GM12878 (cell line): ENCODE data around the gene WHAMM. TPM values are rescaled to one million over a fixed set of nuclear protein-coding genes. Genes with fewer than 3 reads are reported as not detected.

ENCODE experiments used
- ATAC-seq: fragments of 200-7000 bp; cut with Tn5 transposase; 3 replicates; pipeline ENCODE4 v1.9.1; 2020; ENCODE audit warnings: mild to moderate bottlenecking, moderate library complexity
- BruUV-seq: library from RNA; stranded (reverse); fragments of 400-500 nt; replicated peaks from 2 replicates; lab custom pipeline; 2021; lab: Mats Ljungman, UMichigan
- CTCF ChIA-PET: fragments of 300-600 bp; sonication (Branson Sonifier 250); formaldehyde crosslinking; extraction: SDS; loops from one replicate; lab custom pipeline; 2021; ENCODE audit warnings: inconsistent platforms; lab: Yijun Ruan, JAX
- POLR2A ChIA-PET: fragments of 350-600 bp; formaldehyde crosslinking; extraction: SDS; loops from one replicate; lab custom pipeline; 2021; ENCODE audit warnings: inconsistent platforms; lab: Charles Lee
- RAD21 ChIA-PET: fragments of 300-600 bp; sonication (Branson Sonifier 250); formaldehyde crosslinking; loops from one replicate; lab custom pipeline; 2023; ENCODE audit warnings: antibody characterized with exemption; ENCODE audit not compliant: unreplicated experiment; lab: Charles Lee
- SMC1A ChIA-PET: fragments of 300-600 bp; sonication (Branson Sonifier 250); formaldehyde crosslinking; loops from one replicate; lab custom pipeline; 2023; ENCODE audit not compliant: unreplicated experiment, uncharacterized antibody; lab: Charles Lee
- DNase-seq: peaks from one replicate; pipeline ENCODE4 v3.0.0-alpha.2; 2011; ENCODE audit warnings: low read depth, low spot score
- FAIRE-seq: peaks from 3 replicates; lab custom pipeline; 2011; peaks lifted over from hg19 to GRCh38; lab: Jason Lieb, UNC
- H2AFZ ChIP-seq: 2 replicates; pipeline ENCODE4 v1.6.0; 2011; ENCODE audit warnings: low read depth, low read length, control low read depth; ENCODE audit not compliant: control insufficient read depth
- H3K27ac ChIP-seq: 2 replicates; pipeline ENCODE4 v1.5.1; 2011; ENCODE audit warnings: control low read depth; ENCODE audit not compliant: control insufficient read depth, insufficient read depth
- H3K27me3 ChIP-seq, 2 experiments: replicated peaks in 1 of 2; 2 replicates each; pipeline versions ENCODE4 v1.6.0 to v1.6.1; 2011; ENCODE audit warnings: low read length in 1 of 2; ENCODE audit not compliant: control insufficient read depth in 2 of 2, insufficient read depth in 2 of 2
- H3K36me3 ChIP-seq, 2 experiments: 2 replicates each; pipeline ENCODE4 v1.5.1; 2011; ENCODE audit warnings: low read length in 1 of 2; ENCODE audit not compliant: control insufficient read depth in 2 of 2, insufficient read depth in 2 of 2
- H3K4me1 ChIP-seq: 2 replicates; pipeline ENCODE4 v1.6.1; 2011; ENCODE audit warnings: mild to moderate bottlenecking, low read length, moderate library complexity, mixed read lengths; ENCODE audit not compliant: control insufficient read depth, insufficient read depth
- H3K4me2 ChIP-seq: 2 replicates; pipeline ENCODE4 v1.6.0; 2011; ENCODE audit warnings: control low read depth; ENCODE audit not compliant: control insufficient read depth, insufficient read depth
- H3K4me3 ChIP-seq: fragments of 200-600 bp; sonication (generic); 2 replicates; pipeline ENCODE4 v1.5.1; 2016
- H3K79me2 ChIP-seq: 2 replicates; pipeline ENCODE4 v1.6.0; 2011; ENCODE audit warnings: low read length; ENCODE audit not compliant: control insufficient read depth, insufficient read depth
- H3K9ac ChIP-seq: 2 replicates; pipeline ENCODE4 v1.8.0; 2011; ENCODE audit warnings: low read length, control low read depth, mixed read lengths; ENCODE audit not compliant: control insufficient read depth, insufficient read depth
- H3K9me3 ChIP-seq: replicated peaks from 3 replicates; pipeline ENCODE4 v1.5.1; 2011; ENCODE audit warnings: mild to moderate bottlenecking, low read length; ENCODE audit not compliant: control insufficient read depth, insufficient read depth
- H4K20me1 ChIP-seq: 2 replicates; pipeline ENCODE4 v1.6.0; 2011; ENCODE audit not compliant: control insufficient read depth, insufficient read depth
- CBX3 ChIP-seq: fragments of 200-600 bp; sonication (generic); IDR thresholded peaks from 2 replicates; pipeline ENCODE4 v1.6.1; 2016; ENCODE audit warnings: low read depth, borderline replicate concordance
- CREM ChIP-seq: IDR thresholded peaks from 2 replicates; pipeline ENCODE4 v1.6.1; 2014; ENCODE audit warnings: antibody characterized with exemption, low read depth
- DPF2 ChIP-seq: fragments of 450-650 bp; IDR thresholded peaks from 2 replicates; pipeline ENCODE4 v1.6.1; 2017; ENCODE audit warnings: mild to moderate bottlenecking
- IRF3 ChIP-seq: fragments of 450-650 bp; IDR thresholded peaks from 2 replicates; pipeline ENCODE4 v1.6.1; 2014; ENCODE audit warnings: mild to moderate bottlenecking
- JUNB ChIP-seq: IDR thresholded peaks from 2 replicates; pipeline ENCODE4 v1.6.1; 2016; ENCODE audit warnings: antibody characterized with exemption, mild to moderate bottlenecking
- NRF1 ChIP-seq: conservative IDR thresholded peaks from 2 replicates; pipeline ENCODE4 v1.6.1; 2011; ENCODE audit warnings: mild to moderate bottlenecking, low read depth, low read length, improper control_type of control experiment
- PAX8 ChIP-seq: fragments of 450-650 bp; IDR thresholded peaks from 2 replicates; pipeline ENCODE4 v1.6.1; 2017; ENCODE audit warnings: mild to moderate bottlenecking, moderate library complexity
- POLR2AphosphoS2 ChIP-seq: IDR thresholded peaks from 2 replicates; pipeline ENCODE4 v1.6.1; 2011; ENCODE audit warnings: low read depth, mild to moderate bottlenecking, low read length, improper control_type of control experiment, moderate library complexity
- POU2F2 ChIP-seq: IDR thresholded peaks from 3 replicates; pipeline ENCODE4 v1.6.1; 2011; ENCODE audit warnings: low read depth, mild to moderate bottlenecking, low read length, borderline replicate concordance
- SMARCA5 ChIP-seq: fragments of 450-650 bp; IDR thresholded peaks from 2 replicates; pipeline ENCODE4 v1.6.1; 2017; ENCODE audit warnings: mild to moderate bottlenecking
- TCF12 ChIP-seq: IDR thresholded peaks from 2 replicates; pipeline ENCODE4 v1.6.1; 2011; ENCODE audit warnings: low read depth, mild to moderate bottlenecking, low read length
- ZBTB11 ChIP-seq: fragments of 450-650 bp; formaldehyde crosslinking; IDR thresholded peaks from 2 replicates; pipeline ENCODE4 v1.5.0; 2022; ENCODE audit warnings: mild to moderate bottlenecking, missing genetic modification characterization
- WGBS: methylation state at CpG from one replicate; pipeline ENCODE4 v1.1.6; 2016; ENCODE audit warnings: low lambda C conversion rate; ENCODE audit not compliant: insufficient replicate concordance, insufficient coverage; ENCODE audit errors: missing lambda C conversion rate; 5-methylcytosine and 5-hydroxymethylcytosine counted together
- in situ Hi-C: fragments of 300-500 bp; cut with MboI; formaldehyde crosslinking; loops from 9 replicates; pipeline ENCODE4 v1.14.3; 2018; ENCODE audit warnings: mixed read lengths
- intact Hi-C: fragments of 100-400 bp; cut with micrococcal nuclease; formaldehyde crosslinking; loops from one replicate; pipeline ENCODE4 v1.14.2; 2022; ENCODE audit not compliant: unreplicated experiment
- polyA plus RNA-seq, 11 experiments: library from polyadenylated mRNA; depleted of rRNA in 4 of 11; unstranded in 6 of 11; stranded (reverse) in 5 of 11; fragments of >200 nt; fragmentation: Nextera tagmentation in 4 of 11; fragmentation: Illumina TruSeq in 1 of 11; extraction: Ambion mirVana in 4 of 11; extraction: Trizol in 1 of 11; gene quantifications; 1 replicate in 1 of 11; 2 replicates in 10 of 11; pipeline versions ENCODE4 v1.2.1 to v1.2.3, GENCODE V29; 2011 to 2016; ENCODE audit warnings: inconsistent platforms in 2 of 11, missing spikeins in 2 of 11, low read depth in 1 of 11
- total RNA-seq, 4 experiments: library from RNA; depleted of rRNA in 3 of 4; stranded (reverse); fragments of >200 nt in 3 of 4; fragmentation: Illumina TruSeq in 1 of 4; extraction: Trizol in 1 of 4; gene quantifications; 2 replicates each; pipeline versions ENCODE4 v1.2.1 to v1.2.3, GENCODE V29; 2013 to 2021
- TF ChIP-seq, protein P1 (sequence below): IDR thresholded peaks from 2 replicates; pipeline ENCODE4 v1.6.1; 2011; ENCODE audit warnings: low read depth, mild to moderate bottlenecking, low read length, moderate library complexity, borderline replicate concordance; ENCODE audit errors: extremely low read depth

WHAMM gene
- total and polyA plus RNA-seq, 10 of the 15 experiments (the other 5 are each of a cell fraction or from before 2014, with no cell fraction given), result 0.87 to 6.7 (median 2.5) TPM

GRCh38 chr15:82871832-82872484 lies 62.5 kb downstream of the WHAMM start:
- Histone ChIP-seq H2AFZ (no peak overlapping the region), H3K4me3 (no peak overlapping the region), H3K36me3 (no peaks in the 10 kb centered on the region), H3K9ac (no peak overlapping the region), H4K20me1 (no peaks in the 10 kb centered on the region), H3K27me3 (peaks cover 0 to 3% of the 10 kb centered on the region in 2 experiments; a peak in 1 of 4 replicates)
- ChIA-PET CTCF (no interaction called here), SMC1A (no interaction called here)
- no peak for FAIRE-seq
- no peak for ATAC-seq
- DNase-seq, result no peak
- no TSS peak for BruUV-seq
- TF ChIP-seq CREM (no peak), TCF12 (no peak), POU2F2 (no peak), PAX8 (no peak), POLR2AphosphoS2 (no peak), SMARCA5 (no peak), DPF2 (no peak), JUNB (no peak), IRF3 (no peak), NRF1 (no peak), ZBTB11 (no peak), CBX3 (no peak)
- TF ChIP-seq, protein P1, sequence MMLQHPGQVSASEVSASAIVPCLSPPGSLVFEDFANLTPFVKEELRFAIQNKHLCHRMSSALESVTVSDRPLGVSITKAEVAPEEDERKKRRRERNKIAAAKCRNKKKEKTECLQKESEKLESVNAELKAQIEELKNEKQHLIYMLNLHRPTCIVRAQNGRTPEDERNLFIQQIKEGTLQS, result no peak
- TF ChIP-seq, all 136 proteins: peak for 0
- POLR2A ChIA-PET, result no interaction called here
- RAD21 ChIA-PET, result no interaction called here
- H3K79me2 ChIP-seq, result no peaks in the 10 kb centered on the region
- in situ Hi-C loops, result no loop called here
- no peak overlapping the region for H3K27ac ChIP-seq
- 31% methylated on average over 7 of the region's 7 CpGs for WGBS
- no peaks in the 10 kb centered on the region for H3K9me3 ChIP-seq
- intact Hi-C loops, result no loop called here
- no peaks in the 10 kb centered on the region for H3K4me1 ChIP-seq
- no peak overlapping the region for H3K4me2 ChIP-seq
